ENCODE measurements around the gene TEX38.

Gene TEX38

DNA sequence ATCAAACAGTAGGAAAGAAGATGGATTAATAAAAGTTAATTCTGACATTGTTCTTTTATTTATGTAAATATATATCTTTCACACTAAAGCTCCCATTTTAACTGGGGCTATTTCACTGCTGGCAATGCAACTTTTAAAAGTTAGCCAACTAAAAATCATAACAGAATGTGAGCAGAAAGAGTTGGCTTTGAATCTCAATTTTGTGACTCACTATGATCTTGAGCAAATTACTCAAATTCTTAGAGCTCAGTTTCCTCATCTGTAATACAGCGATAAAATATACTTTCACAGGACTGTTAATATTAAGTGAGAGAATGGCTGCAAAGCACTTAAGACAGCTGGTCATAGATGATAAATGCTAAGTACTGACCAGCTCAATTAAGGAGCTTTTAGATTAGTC is 36.5 kb downstream of the TEX38 start:
- Histone ChIP-seq H3F3A (ENCODE audit: low read depth) (no peaks in the 10 kb centered on the region), H3K27me3 (ENCODE audit: insufficient read depth, low read length, poor library complexity, severe bottlenecking) (no peaks in the 10 kb centered on the region), H3K4me1 (ENCODE audit: insufficient read depth, low read length, poor library complexity, severe bottlenecking) (peaks cover 67% of the 10 kb centered on the region), H3K4me2 (ENCODE audit: low read depth, low read length, poor library complexity, severe bottlenecking) (peak overlapping the region; percentile 1), H3K79me2 (ENCODE audit: insufficient read depth, low read length) (peaks cover 85% of the 10 kb centered on the region), H3K9me3 (ENCODE audit: insufficient read depth, low read depth, low read length) (no peaks in the 10 kb centered on the region), H4K20me1 (ENCODE audit: insufficient read depth, low read length, poor library complexity, severe bottlenecking) (peaks cover 9% of the 10 kb centered on the region), H3K9me2 (replicated peaks; ENCODE audit: low read depth, low read length) (no peaks in the 10 kb centered on the region), H2AFZ (ENCODE audit: low read length) (no peak overlapping the region), H3K36me3 (ENCODE audit: insufficient read depth, low read length) (peaks cover 72% of the 10 kb centered on the region), H3K9ac (ENCODE audit: low read depth, low read length, poor library complexity, severe bottlenecking) (no peak overlapping the region), H3K4me3 (ENCODE audit: low read length, poor library complexity, severe bottlenecking) (no peak overlapping the region)
- no peak for TF ChIP-seq EZH2phosphoT487 (IDR thresholded peaks at IDR 0.05; ENCODE audit: borderline replicate concordance)
- TF ChIP-seq, protein P1, sequence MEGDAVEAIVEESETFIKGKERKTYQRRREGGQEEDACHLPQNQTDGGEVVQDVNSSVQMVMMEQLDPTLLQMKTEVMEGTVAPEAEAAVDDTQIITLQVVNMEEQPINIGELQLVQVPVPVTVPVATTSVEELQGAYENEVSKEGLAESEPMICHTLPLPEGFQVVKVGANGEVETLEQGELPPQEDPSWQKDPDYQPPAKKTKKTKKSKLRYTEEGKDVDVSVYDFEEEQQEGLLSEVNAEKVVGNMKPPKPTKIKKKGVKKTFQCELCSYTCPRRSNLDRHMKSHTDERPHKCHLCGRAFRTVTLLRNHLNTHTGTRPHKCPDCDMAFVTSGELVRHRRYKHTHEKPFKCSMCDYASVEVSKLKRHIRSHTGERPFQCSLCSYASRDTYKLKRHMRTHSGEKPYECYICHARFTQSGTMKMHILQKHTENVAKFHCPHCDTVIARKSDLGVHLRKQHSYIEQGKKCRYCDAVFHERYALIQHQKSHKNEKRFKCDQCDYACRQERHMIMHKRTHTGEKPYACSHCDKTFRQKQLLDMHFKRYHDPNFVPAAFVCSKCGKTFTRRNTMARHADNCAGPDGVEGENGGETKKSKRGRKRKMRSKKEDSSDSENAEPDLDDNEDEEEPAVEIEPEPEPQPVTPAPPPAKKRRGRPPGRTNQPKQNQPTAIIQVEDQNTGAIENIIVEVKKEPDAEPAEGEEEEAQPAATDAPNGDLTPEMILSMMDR (conservative IDR thresholded peaks at IDR 0.05; ENCODE audit: low read length), result no peak

DNA sequence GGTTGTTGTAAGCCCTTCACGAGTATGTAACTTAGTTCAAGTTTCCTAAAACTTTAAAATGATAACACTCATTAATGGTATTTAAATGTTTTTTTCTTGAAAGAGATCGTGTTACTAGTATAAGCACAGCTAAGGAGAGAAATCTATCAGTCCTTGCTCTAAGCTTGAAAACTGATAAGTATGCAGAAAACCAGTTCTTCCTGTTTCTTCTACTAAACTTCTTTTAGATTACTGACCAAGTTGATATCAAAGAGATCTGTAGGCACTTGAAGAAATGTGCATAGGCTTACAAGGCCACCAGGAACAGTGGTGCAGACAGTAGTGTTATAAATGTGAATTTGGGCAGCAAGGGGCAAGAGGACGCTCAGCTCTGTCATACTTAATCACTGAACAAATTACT is 43.3 kb downstream of the TEX38 start:
- TF ChIP-seq, protein P1 (conservative IDR thresholded peaks at IDR 0.05; ENCODE audit: low read length), result no peak
- no peak for TF ChIP-seq EZH2phosphoT487 (IDR thresholded peaks at IDR 0.05; ENCODE audit: borderline replicate concordance)
- peaks cover 50% of the 10 kb centered on the region for H4K20me1 ChIP-seq (ENCODE audit: insufficient read depth, low read length, poor library complexity, severe bottlenecking)
- H3K4me2 ChIP-seq (ENCODE audit: low read depth, low read length, poor library complexity, severe bottlenecking), result peak overlapping the region; percentile 94
- H3K9ac ChIP-seq (ENCODE audit: low read depth, low read length, poor library complexity, severe bottlenecking), result peak overlapping the region; percentile 35
- peaks cover 80% of the 10 kb centered on the region for H3K4me1 ChIP-seq (ENCODE audit: insufficient read depth, low read length, poor library complexity, severe bottlenecking)
- H3K27me3 ChIP-seq (ENCODE audit: insufficient read depth, low read length, poor library complexity, severe bottlenecking), result no peaks in the 10 kb centered on the region
- H3K9me3 ChIP-seq (ENCODE audit: insufficient read depth, low read depth, low read length), result no peaks in the 10 kb centered on the region
- H3K36me3 ChIP-seq (ENCODE audit: insufficient read depth, low read length), result peaks cover 32% of the 10 kb centered on the region; the same call in 1 of the 2 replicates
- peak overlapping the region; percentile 94 for H3K4me3 ChIP-seq (ENCODE audit: low read length, poor library complexity, severe bottlenecking)
- H3F3A ChIP-seq (ENCODE audit: low read depth), result no peaks in the 10 kb centered on the region
- H3K79me2 ChIP-seq (ENCODE audit: insufficient read depth, low read length), result peaks cover 90% of the 10 kb centered on the region
- H2AFZ ChIP-seq (ENCODE audit: low read length), result no peak overlapping the region
- H3K9me2 ChIP-seq (replicated peaks; ENCODE audit: low read depth, low read length), result no peaks in the 10 kb centered on the region

DNA sequence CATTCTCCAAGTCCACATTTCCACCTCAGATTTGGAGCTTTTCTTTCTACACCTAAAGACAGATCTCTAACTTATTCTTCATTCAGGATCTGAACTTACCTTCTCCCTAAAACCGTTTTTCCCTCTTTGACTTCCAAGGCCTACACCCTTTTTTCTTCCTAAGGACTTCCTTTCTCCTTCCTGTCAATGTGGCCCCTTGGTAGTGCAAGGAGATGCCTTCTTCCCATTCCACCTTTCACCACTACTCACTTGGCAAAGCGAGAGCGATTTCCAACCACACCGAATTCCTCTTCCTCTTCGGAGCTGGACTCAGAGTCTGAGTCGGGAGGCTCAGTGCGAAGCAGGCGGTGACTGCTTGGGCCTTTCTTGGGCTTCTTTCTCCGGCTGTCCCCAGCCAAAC is 46.0 kb downstream of the TEX38 start:
- Histone ChIP-seq H3F3A (ENCODE audit: low read depth) (no peaks in the 10 kb centered on the region), H2AFZ (ENCODE audit: low read length) (no peak overlapping the region), H3K4me2 (ENCODE audit: low read depth, low read length, poor library complexity, severe bottlenecking) (peak overlapping the region; percentile 94), H3K36me3 (ENCODE audit: insufficient read depth, low read length) (peaks cover 20% of the 10 kb centered on the region; the same call in 1 of the 2 replicates), H3K27me3 (ENCODE audit: insufficient read depth, low read length, poor library complexity, severe bottlenecking) (no peaks in the 10 kb centered on the region), H4K20me1 (ENCODE audit: insufficient read depth, low read length, poor library complexity, severe bottlenecking) (peaks cover 41% of the 10 kb centered on the region), H3K79me2 (ENCODE audit: insufficient read depth, low read length) (peaks cover 63% of the 10 kb centered on the region), H3K4me3 (ENCODE audit: low read length, poor library complexity, severe bottlenecking) (peak overlapping the region; percentile 94), H3K4me1 (ENCODE audit: insufficient read depth, low read length, poor library complexity, severe bottlenecking) (peaks cover 60% of the 10 kb centered on the region), H3K9me2 (replicated peaks; ENCODE audit: low read depth, low read length) (no peaks in the 10 kb centered on the region), H3K9me3 (ENCODE audit: insufficient read depth, low read depth, low read length) (no peaks in the 10 kb centered on the region), H3K9ac (ENCODE audit: low read depth, low read length, poor library complexity, severe bottlenecking) (peak overlapping the region; percentile 89)
- TF ChIP-seq EZH2phosphoT487 (IDR thresholded peaks at IDR 0.05; ENCODE audit: borderline replicate concordance), result no peak
- TF ChIP-seq, protein P1 (conservative IDR thresholded peaks at IDR 0.05; ENCODE audit: low read length), result no peak

Data from Loucy (cell line).